GM12865 (cell line): Measurements from ENCODE around the gene GAPDH.

Source experiments
- DNase-seq: peaks from one replicate; pipeline ENCODE4 v3.0.0; 2010; ENCODE audit warnings: low read depth
- H3K4me3 ChIP-seq: 2 replicates; pipeline ENCODE4 v1.5.1; 2011; ENCODE audit warnings: mild to moderate bottlenecking, low read depth, low read length, control low read depth
- CTCF ChIP-seq: IDR thresholded peaks from 2 replicates; pipeline ENCODE4 v1.5.1; 2011; ENCODE audit warnings: low read length, control low read depth, low read depth, inconsistent platforms; ENCODE audit not compliant: insufficient read depth; ENCODE audit errors: missing control alignments

The GAPDH gene

GRCh38 chr12:6534695-6534944 is 303 bp downstream of the GAPDH start:
- H3K4me3 ChIP-seq = peak overlapping the region; percentile 92
- TF ChIP-seq CTCF = no peak
- no peak for DNase-seq

- DNase-seq = peak; percentile 80
- peak overlapping the region; percentile 92 for H3K4me3 ChIP-seq
- TF ChIP-seq CTCF = no peak
Observed at GRCh38 chr12:6534945-6535696, 804 bp downstream of the GAPDH start.

GRCh38 chr12:6535697-6535946 is 1.3 kb downstream of the GAPDH start:
- H3K4me3 ChIP-seq = peak overlapping the region; percentile 92
- no peak for DNase-seq
- TF ChIP-seq CTCF = no peak

- TF ChIP-seq CTCF = no peak
- DNase-seq = peak; percentile 22
- H3K4me3 ChIP-seq = peak overlapping the region; percentile 92
Observed at GRCh38 chr12:6535960-6536847, 1.9 kb downstream of the GAPDH start.

GRCh38 chr12:6536894-6537579 is 2.7 kb downstream of the GAPDH start:
- peak; percentile 25 for DNase-seq
- TF ChIP-seq CTCF = no peak
- peak overlapping the region; percentile 92 for H3K4me3 ChIP-seq

GRCh38 chr12:6537580-6538419 is 3.5 kb downstream of the GAPDH start:
- peak; percentile 77 for TF ChIP-seq CTCF
- peak overlapping the region; percentile 92 for H3K4me3 ChIP-seq
- DNase-seq = peak; percentile 92
